WTC11 (cell line): Measurements from ENCODE around the gene WNT9B. TPM values are rescaled to one million over a fixed set of nuclear protein-coding genes. Genes with fewer than 3 reads are reported as not detected.

Experiments used
- ATAC-seq: fragments of 200-7000 bp; cut with Tn5 transposase; 2 replicates; pipeline ENCODE4 v1.10.0; 2021; ENCODE audit warnings: mild to moderate bottlenecking, moderate library complexity
- CTCF ChIA-PET: fragments of 300-600 bp; sonication (Branson Sonifier 250); formaldehyde crosslinking; loops from one replicate; lab custom pipeline; 2021; ENCODE audit warnings: antibody characterized with exemption; lab: Charles Lee
- POLR2A ChIA-PET: fragments of 350-600 bp; sonication (Branson Sonifier 250); formaldehyde crosslinking; loops from one replicate; lab custom pipeline; 2021; ENCODE audit warnings: antibody characterized with exemption; lab: Charles Lee
- DNase-seq: peaks from one replicate; pipeline ENCODE4 v3.0.0; 2021; ENCODE audit warnings: low spot score
- H3K27ac Mint-ChIP-seq: 2 replicates; pipeline ENCODE4 v1.8.0; 2021; ENCODE audit warnings: mixed read lengths
- H3K27me3 Mint-ChIP-seq: 2 replicates; pipeline ENCODE4 v1.8.0; 2021; ENCODE audit warnings: low read depth, mild to moderate bottlenecking, moderate library complexity, mixed read lengths
- H3K36me3 Mint-ChIP-seq: 2 replicates; pipeline ENCODE4 v1.8.0; 2021; ENCODE audit warnings: mixed read lengths
- H3K4me1 Mint-ChIP-seq: 2 replicates; pipeline ENCODE4 v1.8.0; 2022; ENCODE audit warnings: mixed read lengths
- H3K4me3 Mint-ChIP-seq: 2 replicates; pipeline ENCODE4 v1.8.0; 2021; ENCODE audit warnings: mild to moderate bottlenecking, moderate library complexity, mixed read lengths
- H3K9me3 Mint-ChIP-seq: 2 replicates; pipeline ENCODE4 v1.8.0; 2021; ENCODE audit warnings: mixed read lengths
- ATF2 ChIP-seq: sonication (generic); formaldehyde crosslinking; IDR thresholded peaks from 2 replicates; pipeline ENCODE4 v1.8.1; 2022; ENCODE audit warnings: low read depth, missing genetic modification reagents, borderline replicate concordance
- ATF6 ChIP-seq: sonication (generic); formaldehyde crosslinking; IDR thresholded peaks from 2 replicates; pipeline ENCODE4 v1.8.1; 2023; ENCODE audit warnings: mild to moderate bottlenecking, missing genetic modification reagents
- GTF2I ChIP-seq: fragments of 250-450 bp; sonication (Bioruptor Pico); conservative IDR thresholded peaks from 2 replicates; pipeline ENCODE4 v1.4.0; 2021; ENCODE audit warnings: mild to moderate bottlenecking
- HMGA2 ChIP-seq: fragments of 250-450 bp; sonication (Bioruptor Pico); IDR thresholded peaks from 2 replicates; pipeline ENCODE4 v1.4.0; 2021; ENCODE audit warnings: mild to moderate bottlenecking, moderate library complexity
- JUN ChIP-seq: sonication (generic); formaldehyde crosslinking; IDR thresholded peaks from 2 replicates; pipeline ENCODE4 v1.8.0; 2023; ENCODE audit warnings: mild to moderate bottlenecking, missing genetic modification reagents
- OVOL2 ChIP-seq: fragments of 250-450 bp; sonication (Bioruptor Pico); IDR thresholded peaks from 2 replicates; pipeline ENCODE4 v1.9.0; 2021; ENCODE audit warnings: mild to moderate bottlenecking, borderline replicate concordance
- PRDM15 ChIP-seq: sonication (generic); formaldehyde crosslinking; IDR thresholded peaks from 2 replicates; pipeline ENCODE4 v1.8.0; 2022; ENCODE audit warnings: missing genetic modification reagents
- SMAD3 ChIP-seq: sonication (generic); formaldehyde crosslinking; IDR thresholded peaks from 2 replicates; pipeline ENCODE4 v1.8.0; 2022; ENCODE audit warnings: missing genetic modification reagents, mild to moderate bottlenecking, borderline replicate concordance
- TEAD4 ChIP-seq: sonication (generic); formaldehyde crosslinking; IDR thresholded peaks from 2 replicates; pipeline ENCODE4 v1.8.0; 2022; ENCODE audit warnings: mild to moderate bottlenecking, missing genetic modification reagents
- USF2 ChIP-seq: sonication (generic); formaldehyde crosslinking; IDR thresholded peaks from 2 replicates; pipeline ENCODE4 v1.8.1; 2023; ENCODE audit warnings: mild to moderate bottlenecking, missing genetic modification reagents, moderate library complexity
- ZNF317 ChIP-seq: sonication (generic); formaldehyde crosslinking; IDR thresholded peaks from 2 replicates; pipeline ENCODE4 v1.8.1; 2023; ENCODE audit warnings: low read depth, mild to moderate bottlenecking, moderate library complexity, missing genetic modification reagents, borderline replicate concordance
- ZNF671 ChIP-seq: fragments of 250-450 bp; sonication (Bioruptor Pico); IDR thresholded peaks from 2 replicates; pipeline ENCODE4 v1.8.0; 2021; ENCODE audit warnings: mild to moderate bottlenecking
- total RNA-seq: library from RNA; stranded (reverse); gene quantifications from 3 replicates; pipeline ENCODE4 v1.2.3, GENCODE V29; 2021
- TF ChIP-seq, protein P1 (sequence below): sonication (generic); formaldehyde crosslinking; IDR thresholded peaks from 2 replicates; pipeline ENCODE4 v1.8.0; 2023; ENCODE audit warnings: missing genetic modification reagents
- TF ChIP-seq, protein P2 (sequence below): sonication (generic); formaldehyde crosslinking; IDR thresholded peaks from 2 replicates; pipeline ENCODE4 v1.8.0; 2022; ENCODE audit warnings: mild to moderate bottlenecking, missing genetic modification reagents
- TF ChIP-seq, protein P3 (sequence below): sonication (generic); formaldehyde crosslinking; IDR thresholded peaks from 2 replicates; pipeline ENCODE4 v1.8.0; 2022; ENCODE audit warnings: mild to moderate bottlenecking, missing genetic modification reagents

The WNT9B gene
- total RNA-seq, 1 experiment from 2014 or later, result 0.87 TPM

- POLR2A ChIA-PET, result no interaction called here
- no peak overlapping the region for H3K4me3 Mint-ChIP-seq
- peaks cover 49% of the 10 kb centered on the region for H3K27me3 Mint-ChIP-seq
- H3K27ac Mint-ChIP-seq, result no peak overlapping the region
- no peaks in the 10 kb centered on the region for H3K36me3 Mint-ChIP-seq
- ATAC-seq, result no peak
- TF ChIP-seq JUN (CRISPR knock-in tag) (no peak), OVOL2 (CRISPR knock-in tag) (no peak), GTF2I (CRISPR knock-in tag) (no peak), TEAD4 (CRISPR knock-in tag) (no peak), SMAD3 (CRISPR knock-in tag) (no peak), ATF6 (CRISPR knock-in tag) (no peak), HMGA2 (CRISPR knock-in tag) (no peak), ZNF671 (CRISPR knock-in tag) (no peak), ATF2 (CRISPR knock-in tag) (no peak), USF2 (CRISPR knock-in tag) (no peak), PRDM15 (CRISPR knock-in tag) (no peak), ZNF317 (CRISPR knock-in tag) (no peak)
- TF ChIP-seq, protein P1, sequence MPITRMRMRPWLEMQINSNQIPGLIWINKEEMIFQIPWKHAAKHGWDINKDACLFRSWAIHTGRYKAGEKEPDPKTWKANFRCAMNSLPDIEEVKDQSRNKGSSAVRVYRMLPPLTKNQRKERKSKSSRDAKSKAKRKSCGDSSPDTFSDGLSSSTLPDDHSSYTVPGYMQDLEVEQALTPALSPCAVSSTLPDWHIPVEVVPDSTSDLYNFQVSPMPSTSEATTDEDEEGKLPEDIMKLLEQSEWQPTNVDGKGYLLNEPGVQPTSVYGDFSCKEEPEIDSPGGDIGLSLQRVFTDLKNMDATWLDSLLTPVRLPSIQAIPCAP (CRISPR knock-in tag), result no peak
- TF ChIP-seq, protein P2, sequence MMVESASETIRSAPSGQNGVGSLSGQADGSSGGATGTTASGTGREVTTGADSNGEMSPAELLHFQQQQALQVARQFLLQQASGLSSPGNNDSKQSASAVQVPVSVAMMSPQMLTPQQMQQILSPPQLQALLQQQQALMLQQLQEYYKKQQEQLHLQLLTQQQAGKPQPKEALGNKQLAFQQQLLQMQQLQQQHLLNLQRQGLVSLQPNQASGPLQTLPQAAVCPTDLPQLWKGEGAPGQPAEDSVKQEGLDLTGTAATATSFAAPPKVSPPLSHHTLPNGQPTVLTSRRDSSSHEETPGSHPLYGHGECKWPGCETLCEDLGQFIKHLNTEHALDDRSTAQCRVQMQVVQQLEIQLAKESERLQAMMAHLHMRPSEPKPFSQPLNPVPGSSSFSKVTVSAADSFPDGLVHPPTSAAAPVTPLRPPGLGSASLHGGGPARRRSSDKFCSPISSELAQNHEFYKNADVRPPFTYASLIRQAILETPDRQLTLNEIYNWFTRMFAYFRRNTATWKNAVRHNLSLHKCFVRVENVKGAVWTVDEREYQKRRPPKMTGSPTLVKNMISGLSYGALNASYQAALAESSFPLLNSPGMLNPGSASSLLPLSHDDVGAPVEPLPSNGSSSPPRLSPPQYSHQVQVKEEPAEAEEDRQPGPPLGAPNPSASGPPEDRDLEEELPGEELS (CRISPR knock-in tag), result no peak
- TF ChIP-seq, protein P3, sequence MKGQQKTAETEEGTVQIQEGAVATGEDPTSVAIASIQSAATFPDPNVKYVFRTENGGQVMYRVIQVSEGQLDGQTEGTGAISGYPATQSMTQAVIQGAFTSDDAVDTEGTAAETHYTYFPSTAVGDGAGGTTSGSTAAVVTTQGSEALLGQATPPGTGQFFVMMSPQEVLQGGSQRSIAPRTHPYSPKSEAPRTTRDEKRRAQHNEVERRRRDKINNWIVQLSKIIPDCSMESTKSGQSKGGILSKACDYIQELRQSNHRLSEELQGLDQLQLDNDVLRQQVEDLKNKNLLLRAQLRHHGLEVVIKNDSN, result no peak
- TF ChIP-seq, all 79 proteins: peak for 0
- CTCF ChIA-PET, result interaction anchor here (1.1 to 1.4 kb wide), 3 partner anchors 22 to 88 kb away, joined by 3 to 6 read pairs (median 4); no protein-coding TSS in a partner anchor
- H3K4me1 Mint-ChIP-seq, result peaks cover 15% of the 10 kb centered on the region
- DNase-seq, result no peak
- 0 out of 2 replicates have a peak, but pooled peaks cover 4% of the 10 kb centered on the region for H3K9me3 Mint-ChIP-seq
Observed at GRCh38 chr17:46854515-46854914, 3.1 kb downstream of the WNT9B start.
